KOPT-K1 (cell line): ENCODE results near the gene AGAP1.

Experiments used
- H3K27ac ChIP-seq: fragments of 200-600 bp; sonication (generic); 2 replicates; pipeline ENCODE4 v1.5.1; 2016; ENCODE audit warnings: antibody characterized with exemption, mild to moderate bottlenecking, low read depth, low read length; ENCODE audit not compliant: poor library complexity, severe bottlenecking
- H3K36me3 ChIP-seq: fragments of 200-600 bp; sonication (generic); 2 replicates; pipeline ENCODE4 v1.5.1; 2017; ENCODE audit warnings: antibody characterized with exemption, mild to moderate bottlenecking, low read length, moderate library complexity; ENCODE audit not compliant: insufficient read depth
- H3K9me3 ChIP-seq: fragments of 200-600 bp; sonication (generic); 2 replicates; pipeline ENCODE4 v1.5.1; 2017; ENCODE audit warnings: antibody characterized with exemption, low read length, mild to moderate bottlenecking; ENCODE audit not compliant: insufficient read depth, poor library complexity, severe bottlenecking

Gene AGAP1

GRCh38 chr2:236017446-236017845 is 523.6 kb downstream of the AGAP1 start:
- H3K36me3 ChIP-seq: no peaks in the 10 kb centered on the region
- H3K27ac ChIP-seq: no peak overlapping the region
- H3K9me3 ChIP-seq: no peaks in the 10 kb centered on the region

- Histone ChIP-seq H3K9me3 (no peaks in the 10 kb centered on the region), H3K36me3 (no peaks in the 10 kb centered on the region), H3K27ac (no peak overlapping the region)
Observed at GRCh38 chr2:236019434-236019833, 525.6 kb downstream of the AGAP1 start.

DNA sequence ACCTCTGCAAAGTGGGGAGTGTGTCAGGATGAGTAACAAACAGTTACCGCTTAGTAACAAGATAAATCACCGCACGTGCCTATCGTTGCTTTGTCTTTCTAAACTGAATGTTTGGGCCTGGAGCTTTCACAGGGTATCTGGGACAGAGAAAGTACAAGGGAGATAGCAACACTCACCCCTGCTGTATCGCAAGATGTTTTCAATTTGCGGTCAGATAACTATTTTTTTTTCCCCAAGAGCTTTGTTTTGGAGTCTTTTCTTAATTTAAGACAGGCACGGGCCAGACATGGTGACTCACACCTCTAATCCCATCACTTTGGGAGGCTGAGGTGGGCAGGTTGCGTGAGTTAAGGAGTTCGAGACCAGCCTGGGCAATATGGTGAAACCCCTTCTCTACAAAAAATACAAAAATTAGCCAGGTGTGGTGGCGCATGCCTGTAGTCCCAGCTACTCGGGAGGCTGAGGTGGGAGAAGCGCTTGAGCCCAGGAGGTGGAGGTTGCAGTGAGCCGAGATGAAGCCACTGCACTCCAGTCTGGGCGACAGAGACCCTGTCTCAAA is 527.7 kb downstream of the AGAP1 start:
- Histone ChIP-seq H3K27ac (no peak overlapping the region), H3K36me3 (no peaks in the 10 kb centered on the region), H3K9me3 (no peaks in the 10 kb centered on the region)

DNA sequence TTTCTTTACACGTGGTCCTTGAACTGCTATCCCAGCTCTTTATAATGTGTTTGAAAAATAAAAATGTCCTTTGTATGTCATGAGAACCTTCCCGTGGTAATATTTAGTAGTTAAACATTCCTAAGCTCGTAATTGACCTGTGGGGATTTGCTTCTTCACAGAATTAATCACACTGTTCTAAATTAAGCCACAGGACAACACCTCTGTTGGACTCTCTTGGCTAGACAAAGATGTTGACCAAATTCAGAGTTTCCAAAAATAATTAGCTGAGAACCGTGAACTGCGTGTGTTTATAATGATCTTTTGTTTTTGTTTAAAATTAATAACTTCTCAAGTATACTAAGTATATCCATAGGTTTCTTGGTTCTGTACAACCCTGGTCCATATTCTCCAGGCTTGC is 528.3 kb downstream of the AGAP1 start:
- Histone ChIP-seq H3K9me3 (no peaks in the 10 kb centered on the region), H3K27ac (no peak overlapping the region), H3K36me3 (no peaks in the 10 kb centered on the region)

- Histone ChIP-seq H3K27ac (no peak overlapping the region), H3K36me3 (no peaks in the 10 kb centered on the region), H3K9me3 (no peaks in the 10 kb centered on the region)
Observed at GRCh38 chr2:236025892-236026291, 532.0 kb downstream of the AGAP1 start.

DNA sequence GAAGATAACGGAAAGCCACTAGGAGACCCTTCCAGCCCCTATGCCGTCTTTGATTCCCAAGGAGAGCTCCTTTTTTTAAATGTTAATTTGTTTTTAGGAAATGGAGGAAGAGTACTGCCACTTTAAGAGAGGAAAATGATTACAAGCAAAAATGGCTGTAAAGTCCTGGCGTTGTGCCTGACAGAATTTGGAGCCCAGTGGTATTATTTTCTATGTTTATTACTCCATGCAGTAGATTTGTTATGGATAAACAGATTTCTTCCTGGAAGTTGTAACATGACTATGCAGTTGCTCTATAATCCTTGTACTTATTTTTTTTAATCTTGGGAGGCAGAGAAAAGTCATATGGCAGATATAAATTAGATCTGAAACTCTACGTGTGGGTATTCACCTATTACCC is 533.0 kb downstream of the AGAP1 start:
- H3K27ac ChIP-seq: no peak overlapping the region
- H3K36me3 ChIP-seq: no peaks in the 10 kb centered on the region
- H3K9me3 ChIP-seq: no peaks in the 10 kb centered on the region

GRCh38 chr2:236028066-236028465 is 534.2 kb downstream of the AGAP1 start:
- Histone ChIP-seq H3K9me3 (no peaks in the 10 kb centered on the region), H3K36me3 (no peaks in the 10 kb centered on the region), H3K27ac (no peak overlapping the region)

DNA sequence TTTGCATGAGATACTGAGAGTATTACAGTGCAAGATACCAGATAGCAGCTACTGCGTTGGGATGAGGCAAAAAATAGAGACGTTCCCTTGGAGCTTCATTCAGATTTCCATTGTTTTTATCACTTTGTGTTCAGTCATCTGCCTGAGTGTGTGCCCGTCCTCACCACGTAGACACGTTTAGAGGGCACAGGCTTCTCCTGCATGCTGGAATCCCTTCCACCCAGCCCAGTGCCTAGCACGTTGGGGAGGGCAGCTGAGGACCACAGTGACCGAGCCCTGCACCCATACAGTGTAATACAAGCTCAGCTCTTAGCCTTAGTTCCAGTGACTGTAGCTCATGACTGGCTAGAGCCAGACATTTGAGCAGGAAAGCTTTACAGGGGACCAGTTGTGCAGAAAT is 539.6 kb downstream of the AGAP1 start:
- Histone ChIP-seq H3K9me3 (no peaks in the 10 kb centered on the region), H3K36me3 (no peaks in the 10 kb centered on the region), H3K27ac (no peak overlapping the region)

- H3K27ac ChIP-seq: no peak overlapping the region
- no peaks in the 10 kb centered on the region for H3K36me3 ChIP-seq
- H3K9me3 ChIP-seq: no peaks in the 10 kb centered on the region
Observed at GRCh38 chr2:236034974-236035373, 541.1 kb downstream of the AGAP1 start.

- Histone ChIP-seq H3K27ac (no peak overlapping the region), H3K36me3 (no peaks in the 10 kb centered on the region), H3K9me3 (no peaks in the 10 kb centered on the region)
Observed at GRCh38 chr2:236036045-236036444, 542.2 kb downstream of the AGAP1 start.

GRCh38 chr2:236038096-236038495 is 544.3 kb downstream of the AGAP1 start:
- Histone ChIP-seq H3K9me3 (no peaks in the 10 kb centered on the region), H3K36me3 (no peaks in the 10 kb centered on the region), H3K27ac (no peak overlapping the region)

DNA sequence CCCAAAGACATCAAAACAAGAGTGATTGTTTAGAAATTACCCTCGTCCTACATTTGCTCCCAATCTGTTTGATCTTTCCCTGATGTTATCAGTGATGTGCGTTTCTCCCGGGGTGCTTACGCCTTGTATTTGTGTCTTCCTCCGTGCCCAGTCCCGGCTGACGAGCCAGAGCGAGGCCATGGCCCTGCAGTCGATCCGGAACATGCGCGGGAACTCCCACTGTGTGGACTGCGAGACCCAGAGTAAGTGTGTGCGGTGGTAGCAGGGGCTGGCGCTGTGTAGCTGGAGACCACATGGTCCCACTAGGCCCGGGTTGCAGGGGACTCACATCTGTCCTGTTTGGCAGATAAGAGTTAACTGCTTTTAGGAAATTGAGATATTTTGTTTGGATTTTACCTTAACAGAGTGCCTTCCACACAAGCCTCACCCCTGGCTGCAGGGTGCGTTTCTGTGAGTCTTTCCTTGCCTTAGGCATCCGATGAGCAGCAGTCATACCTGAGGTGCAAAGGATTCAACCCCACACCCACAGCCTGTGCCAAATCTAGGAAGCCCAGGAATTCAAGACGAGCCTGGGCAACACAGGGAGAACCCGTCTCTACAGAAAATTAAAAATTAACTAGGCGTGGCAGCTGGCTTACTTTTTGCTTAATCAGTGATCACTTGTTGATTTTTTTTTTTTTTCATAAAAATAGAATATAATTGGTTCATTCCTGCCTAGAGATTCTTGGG is 546.9 kb downstream of the AGAP1 start:
- H3K27ac ChIP-seq: no peak overlapping the region
- H3K36me3 ChIP-seq: no peaks in the 10 kb centered on the region
- H3K9me3 ChIP-seq: no peaks in the 10 kb centered on the region

DNA sequence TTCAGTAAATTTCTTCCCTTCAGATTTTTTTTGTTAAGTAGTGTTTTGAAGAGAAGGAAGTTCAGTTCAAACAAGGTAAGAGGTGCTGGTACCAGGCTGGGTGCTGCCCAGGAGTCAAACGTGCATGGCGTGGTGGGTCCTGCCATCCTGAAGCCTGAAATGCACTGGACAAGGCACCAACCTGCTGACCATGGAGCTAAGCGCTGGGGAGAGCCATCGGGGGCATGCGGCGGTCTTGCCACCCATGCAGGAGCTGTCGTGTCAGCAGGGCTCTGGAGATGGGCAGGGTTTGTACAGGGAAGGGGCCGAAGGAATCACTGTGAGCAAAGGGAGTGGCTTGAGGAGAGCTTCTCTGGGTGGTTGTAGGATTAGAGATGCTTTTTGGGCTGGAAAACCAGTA is 547.8 kb downstream of the AGAP1 start:
- Histone ChIP-seq H3K36me3 (no peaks in the 10 kb centered on the region), H3K27ac (no peak overlapping the region), H3K9me3 (no peaks in the 10 kb centered on the region)

- H3K27ac ChIP-seq: no peak overlapping the region
- no peaks in the 10 kb centered on the region for H3K36me3 ChIP-seq
Observed at GRCh38 chr2:236042087-236042486, 548.2 kb downstream of the AGAP1 start.

DNA sequence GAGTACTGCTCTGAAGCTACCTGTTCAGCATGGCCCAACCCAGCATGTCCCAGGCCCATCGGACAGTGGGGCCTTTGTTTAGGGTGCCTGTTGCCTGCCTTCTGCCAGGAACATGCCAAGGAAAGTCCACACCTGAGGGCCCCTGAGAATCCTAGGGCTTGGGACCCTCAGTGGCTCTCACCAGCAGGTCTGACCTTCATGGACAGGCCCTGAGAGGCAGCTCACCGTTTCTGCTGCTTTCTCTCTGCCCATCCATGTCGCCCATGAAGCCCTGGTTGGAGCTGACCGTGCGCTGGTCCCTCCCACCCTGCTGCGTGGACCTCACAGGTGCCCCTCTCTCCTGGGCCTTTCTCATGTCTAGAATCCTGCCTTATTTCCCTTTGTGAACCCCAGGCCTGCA is 550.3 kb downstream of the AGAP1 start:
- H3K27ac ChIP-seq: no peak overlapping the region
- no peaks in the 10 kb centered on the region for H3K9me3 ChIP-seq
- no peaks in the 10 kb centered on the region for H3K36me3 ChIP-seq

More at GRCh38 chr2:236042087-236042486, 548.2 kb downstream of the AGAP1 start:
- H3K9me3 ChIP-seq: no peaks in the 10 kb centered on the region
